ENCODE data around the gene CFAP299. TPM values are rescaled to one million over a fixed set of nuclear protein-coding genes. Genes with fewer than 3 reads are reported as not detected.

Gene CFAP299
- total RNA-seq, 1 experiment from 2014 or later: not detected

DNA sequence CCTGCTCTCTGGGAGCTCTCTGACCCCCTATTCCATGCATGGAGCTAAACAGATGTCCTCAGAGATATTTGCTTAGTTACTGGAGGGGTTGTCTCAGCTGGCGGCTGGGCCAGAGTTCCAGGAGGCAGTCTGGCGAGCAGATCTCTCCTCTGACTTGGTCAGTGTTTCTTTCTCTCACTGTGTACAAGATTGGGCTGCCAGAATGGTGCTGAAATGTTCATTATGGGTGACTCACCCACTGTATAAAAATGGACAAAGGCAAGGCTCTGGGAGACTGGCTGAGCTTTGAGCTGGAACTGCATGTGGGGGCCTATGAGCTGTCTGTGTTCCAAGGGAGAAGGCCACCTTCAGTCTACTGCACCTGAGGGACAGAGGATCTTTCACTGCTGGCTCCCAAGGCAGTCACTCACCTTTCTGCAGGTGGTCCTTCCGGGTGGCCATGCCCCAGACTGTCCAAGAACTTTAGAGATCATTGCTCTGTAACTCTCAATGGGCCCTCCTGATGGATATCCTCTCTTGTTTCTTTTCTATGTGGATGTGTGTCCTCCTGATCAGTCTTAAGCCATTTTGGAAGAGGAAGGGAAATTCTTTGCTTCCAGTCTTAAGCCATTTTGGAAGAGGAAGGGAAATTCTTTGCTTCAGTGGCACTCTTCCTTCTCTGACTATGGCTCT is 88.2 kb downstream of the CFAP299 start (continued):
- TF ChIP-seq, protein P1, sequence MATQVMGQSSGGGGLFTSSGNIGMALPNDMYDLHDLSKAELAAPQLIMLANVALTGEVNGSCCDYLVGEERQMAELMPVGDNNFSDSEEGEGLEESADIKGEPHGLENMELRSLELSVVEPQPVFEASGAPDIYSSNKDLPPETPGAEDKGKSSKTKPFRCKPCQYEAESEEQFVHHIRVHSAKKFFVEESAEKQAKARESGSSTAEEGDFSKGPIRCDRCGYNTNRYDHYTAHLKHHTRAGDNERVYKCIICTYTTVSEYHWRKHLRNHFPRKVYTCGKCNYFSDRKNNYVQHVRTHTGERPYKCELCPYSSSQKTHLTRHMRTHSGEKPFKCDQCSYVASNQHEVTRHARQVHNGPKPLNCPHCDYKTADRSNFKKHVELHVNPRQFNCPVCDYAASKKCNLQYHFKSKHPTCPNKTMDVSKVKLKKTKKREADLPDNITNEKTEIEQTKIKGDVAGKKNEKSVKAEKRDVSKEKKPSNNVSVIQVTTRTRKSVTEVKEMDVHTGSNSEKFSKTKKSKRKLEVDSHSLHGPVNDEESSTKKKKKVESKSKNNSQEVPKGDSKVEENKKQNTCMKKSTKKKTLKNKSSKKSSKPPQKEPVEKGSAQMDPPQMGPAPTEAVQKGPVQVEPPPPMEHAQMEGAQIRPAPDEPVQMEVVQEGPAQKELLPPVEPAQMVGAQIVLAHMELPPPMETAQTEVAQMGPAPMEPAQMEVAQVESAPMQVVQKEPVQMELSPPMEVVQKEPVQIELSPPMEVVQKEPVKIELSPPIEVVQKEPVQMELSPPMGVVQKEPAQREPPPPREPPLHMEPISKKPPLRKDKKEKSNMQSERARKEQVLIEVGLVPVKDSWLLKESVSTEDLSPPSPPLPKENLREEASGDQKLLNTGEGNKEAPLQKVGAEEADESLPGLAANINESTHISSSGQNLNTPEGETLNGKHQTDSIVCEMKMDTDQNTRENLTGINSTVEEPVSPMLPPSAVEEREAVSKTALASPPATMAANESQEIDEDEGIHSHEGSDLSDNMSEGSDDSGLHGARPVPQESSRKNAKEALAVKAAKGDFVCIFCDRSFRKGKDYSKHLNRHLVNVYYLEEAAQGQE (IDR thresholded peaks at IDR 0.05; ENCODE audit: low read depth): no peak
- no peak for TF ChIP-seq EZH2phosphoT487 (IDR thresholded peaks at IDR 0.05; ENCODE audit: borderline replicate concordance)
- no peak for TF ChIP-seq ZNF274 (IDR thresholded peaks at IDR 0.05; ENCODE audit: low read depth, low read length)
- no peak for TF ChIP-seq EGR1 (IDR thresholded peaks at IDR 0.05; ENCODE audit: low read depth)
- TF ChIP-seq, protein P2, sequence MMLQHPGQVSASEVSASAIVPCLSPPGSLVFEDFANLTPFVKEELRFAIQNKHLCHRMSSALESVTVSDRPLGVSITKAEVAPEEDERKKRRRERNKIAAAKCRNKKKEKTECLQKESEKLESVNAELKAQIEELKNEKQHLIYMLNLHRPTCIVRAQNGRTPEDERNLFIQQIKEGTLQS (IDR thresholded peaks at IDR 0.05): no peak

DNA sequence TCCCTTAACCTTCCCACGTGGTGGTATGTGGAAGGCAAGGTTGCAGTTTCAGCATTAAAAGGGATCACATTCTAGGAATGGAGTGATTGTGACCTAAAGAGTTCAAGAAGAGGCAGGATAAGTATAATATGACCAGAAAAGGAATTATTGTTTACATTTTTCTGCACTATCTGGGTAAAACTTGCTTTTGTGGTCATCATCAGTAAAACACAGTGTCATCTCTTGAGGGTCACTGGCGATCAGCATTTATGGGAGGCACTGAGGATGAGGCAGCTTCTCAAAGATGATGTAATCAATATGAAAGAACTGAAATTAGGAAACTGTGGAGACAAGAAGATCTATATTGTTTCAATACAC is 88.7 kb downstream of the CFAP299 start:
- no TSS peak for BruUV-seq (replicated peaks)
- Histone ChIP-seq H3K27me3 (ENCODE audit: insufficient read depth, low read length) (peaks cover 13% of the 10 kb centered on the region; the same call in 1 of the 2 replicates), H3K36me3 (ENCODE audit: control insufficient read depth in 1 of 2, insufficient read depth in 2 of 2, low read length in 2 of 2) (no peaks in the 10 kb centered on the region), H3K4me3 (replicated peaks in 1 of 2; ENCODE audit: low read depth in 1 of 2, low read length in 2 of 2) (no peak overlapping the region), H3K9ac (ENCODE audit: low read length) (no peak overlapping the region), H3K9me2 (ENCODE audit: insufficient read depth) (no peaks in the 10 kb centered on the region), H3K4me2 (ENCODE audit: low read length) (no peak overlapping the region), H3K4me1 (ENCODE audit: control insufficient read depth in 1 of 2, insufficient read depth in 2 of 2, low read length in 2 of 2) (no peaks in the 10 kb centered on the region), H3K9me3 (ENCODE audit: control insufficient read depth in 1 of 2, insufficient read depth in 1 of 2, low read depth in 1 of 2, low read length in 2 of 2) (no peaks in the 10 kb centered on the region), H2AFZ (ENCODE audit: low read depth, low read length, poor library complexity, severe bottlenecking) (no peak overlapping the region), H4K20me1 (ENCODE audit: insufficient read depth) (no peaks in the 10 kb centered on the region), H3K79me2 (ENCODE audit: insufficient read depth, low read length) (no peaks in the 10 kb centered on the region), H3K27ac (ENCODE audit: low read depth, low read length) (no peak overlapping the region)
- RAD21 ChIA-PET (ENCODE audit: low non-redundant PET in 1 of 2, low total read pairs in 2 of 2, uncharacterized antibody in 2 of 2, unreplicated experiment in 2 of 2): no interaction called here
- TF ChIP-seq POLR2A (IDR thresholded peaks at IDR 0.05; ENCODE audit: borderline replicate concordance, extremely low read depth, insufficient read depth, insufficient read length) (no peak), FOSL1 (IDR thresholded peaks at IDR 0.05; ENCODE audit: low read depth) (no peak), TCF7L2 (IDR thresholded peaks at IDR 0.05; ENCODE audit: borderline replicate concordance, extremely low read depth, insufficient read depth, insufficient read length) (no peak), CBX3 (IDR thresholded peaks at IDR 0.05; ENCODE audit: low read depth) (no peak), YY1 (IDR thresholded peaks at IDR 0.05; ENCODE audit: extremely low read depth, insufficient replicate concordance, low read depth, low read length) (no peak)
- TF ChIP-seq, protein P3, sequence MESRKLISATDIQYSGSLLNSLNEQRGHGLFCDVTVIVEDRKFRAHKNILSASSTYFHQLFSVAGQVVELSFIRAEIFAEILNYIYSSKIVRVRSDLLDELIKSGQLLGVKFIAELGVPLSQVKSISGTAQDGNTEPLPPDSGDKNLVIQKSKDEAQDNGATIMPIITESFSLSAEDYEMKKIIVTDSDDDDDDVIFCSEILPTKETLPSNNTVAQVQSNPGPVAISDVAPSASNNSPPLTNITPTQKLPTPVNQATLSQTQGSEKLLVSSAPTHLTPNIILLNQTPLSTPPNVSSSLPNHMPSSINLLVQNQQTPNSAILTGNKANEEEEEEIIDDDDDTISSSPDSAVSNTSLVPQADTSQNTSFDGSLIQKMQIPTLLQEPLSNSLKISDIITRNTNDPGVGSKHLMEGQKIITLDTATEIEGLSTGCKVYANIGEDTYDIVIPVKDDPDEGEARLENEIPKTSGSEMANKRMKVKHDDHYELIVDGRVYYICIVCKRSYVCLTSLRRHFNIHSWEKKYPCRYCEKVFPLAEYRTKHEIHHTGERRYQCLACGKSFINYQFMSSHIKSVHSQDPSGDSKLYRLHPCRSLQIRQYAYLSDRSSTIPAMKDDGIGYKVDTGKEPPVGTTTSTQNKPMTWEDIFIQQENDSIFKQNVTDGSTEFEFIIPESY (IDR thresholded peaks at IDR 0.05; ENCODE audit: extremely low read depth, insufficient replicate concordance, low read length): no peak
- TF ChIP-seq, protein P1 (IDR thresholded peaks at IDR 0.05; ENCODE audit: low read depth): no peak
- TF ChIP-seq, protein P2 (IDR thresholded peaks at IDR 0.05): no peak
- DNase-seq (ENCODE audit: low read depth, low spot score) (no peak), ATAC-seq (no peak)
- intact Hi-C loops (cut with micrococcal nuclease): no loop called here
- POLR2A ChIA-PET: no interaction called here
- CTCF ChIA-PET: no interaction called here

Data from HCT116 (cell line).